Vagina (tissue), 2 donors: ENCODE measurements around the gene PCDH1. TPM values are rescaled to one million over a fixed set of nuclear protein-coding genes. Genes with fewer than 3 reads are reported as not detected.

Source experiments
- DNase-seq, 2 donors: peaks; one replicate each; pipeline ENCODE4 v3.0.0-alpha.2; 2017; ENCODE audit errors: extremely low spot score in 2 of 2
- H3K27ac ChIP-seq: fragments of 200-600 bp; sonication (generic); one replicate; pipeline ENCODE4 v1.5.1; 2019
- H3K27me3 ChIP-seq: fragments of 200-600 bp; sonication (generic); one replicate; pipeline ENCODE4 v1.5.1; 2019
- H3K36me3 ChIP-seq, 2 donors: fragments of 200-600 bp; sonication (generic); one replicate each; pipeline ENCODE4 v1.5.1; 2017 to 2019
- H3K4me1 ChIP-seq: fragments of 200-600 bp; sonication (generic); one replicate; pipeline ENCODE4 v1.5.1; 2019
- H3K4me3 ChIP-seq, 2 donors: fragments of 200-600 bp; sonication (generic); 1 replicate in 1 of 2; 2 replicates in 1 of 2; pipeline ENCODE4 v1.5.1; 2016 to 2019
- H3K9me3 ChIP-seq: fragments of 200-600 bp; sonication (generic); one replicate; pipeline ENCODE4 v1.5.1; 2019
- CTCF ChIP-seq, 3 experiments: fragments of 450-650 bp in 2 of 3; fragments of 200-600 bp in 1 of 3; sonication (generic) in 1 of 3; IDR thresholded peaks; one replicate each; pipeline ENCODE4 v1.5.1; 2017 to 2019; ENCODE audit warnings: antibody characterized with exemption in 3 of 3, mild to moderate bottlenecking in 2 of 3, moderate library complexity in 2 of 3
- POLR2A ChIP-seq, 2 donors: fragments of 450-650 bp; IDR thresholded peaks; one replicate each; pipeline ENCODE4 v1.6.1; 2017; ENCODE audit warnings: antibody characterized with exemption in 2 of 2, mild to moderate bottlenecking in 2 of 2, moderate library complexity in 2 of 2
- POLR2AphosphoS5 ChIP-seq, 2 donors: sonication (generic); formaldehyde crosslinking; IDR thresholded peaks; one replicate each; pipeline ENCODE4 v1.9.0; 2017; ENCODE audit warnings: antibody characterized with exemption in 2 of 2, mild to moderate bottlenecking in 2 of 2, low read depth in 1 of 2; ENCODE audit not compliant: insufficient read depth in 1 of 2
- intact Hi-C: fragments of 100-400 bp; cut with DNase I; formaldehyde crosslinking; loops from one replicate; pipeline ENCODE4 v1.15.1; 2023
- total RNA-seq: library from RNA; depleted of rRNA; stranded (reverse); fragments of >200 nt; gene quantifications from one replicate; pipeline ENCODE4 v1.2.3, GENCODE V29; 2016

Gene PCDH1
- total RNA-seq, 1 donor from 2014 or later = 38.8 TPM

GRCh38 chr5:141834331-141834730, 43.9 kb downstream of the PCDH1 start:
- no peaks in the 10 kb centered on the region for H3K36me3 ChIP-seq
- no peak overlapping the region for H3K4me3 ChIP-seq
- H3K4me1 ChIP-seq = no peaks in the 10 kb centered on the region
- intact Hi-C loops = no loop called here
- H3K9me3 ChIP-seq = no peaks in the 10 kb centered on the region
- no peak overlapping the region for H3K27ac ChIP-seq
- no peaks in the 10 kb centered on the region for H3K27me3 ChIP-seq
- TF ChIP-seq POLR2AphosphoS5 (IDR thresholded peaks at IDR 0.05; ENCODE audit: insufficient read depth in 1 of 2, low read depth in 1 of 2) = no peak
- TF ChIP-seq POLR2A (IDR thresholded peaks at IDR 0.05) = no peak
- no peak for TF ChIP-seq CTCF (IDR thresholded peaks at IDR 0.05)
- no peak for DNase-seq

DNA sequence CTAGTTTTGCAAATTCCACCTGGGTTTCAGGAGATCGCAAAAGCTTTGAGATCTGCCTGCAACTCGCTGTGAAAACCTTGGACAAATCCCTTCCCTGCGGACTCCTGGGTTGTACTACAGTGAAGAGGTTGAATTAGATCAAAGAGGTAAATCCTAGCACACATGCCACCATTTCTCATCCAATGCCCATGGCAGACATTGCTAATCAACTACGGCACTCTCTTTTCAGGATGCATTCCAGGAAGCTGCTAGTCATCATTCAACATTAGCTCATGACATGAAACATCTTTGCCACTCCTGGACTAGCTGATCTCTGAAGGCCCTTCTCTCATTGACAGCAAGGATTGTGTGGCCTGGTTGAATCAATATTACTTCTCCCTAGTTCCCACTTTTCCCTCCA, 46.1 kb downstream of the PCDH1 start:
- Histone ChIP-seq H3K36me3 (no peaks in the 10 kb centered on the region), H3K9me3 (no peaks in the 10 kb centered on the region), H3K27ac (no peak overlapping the region), H3K27me3 (no peaks in the 10 kb centered on the region), H3K4me1 (no peaks in the 10 kb centered on the region), H3K4me3 (no peak overlapping the region)
- TF ChIP-seq CTCF (IDR thresholded peaks at IDR 0.05) (no peak), POLR2A (IDR thresholded peaks at IDR 0.05) (no peak), POLR2AphosphoS5 (IDR thresholded peaks at IDR 0.05; ENCODE audit: insufficient read depth in 1 of 2, low read depth in 1 of 2) (no peak)
- intact Hi-C loops = no loop called here
- DNase-seq = no peak

DNA sequence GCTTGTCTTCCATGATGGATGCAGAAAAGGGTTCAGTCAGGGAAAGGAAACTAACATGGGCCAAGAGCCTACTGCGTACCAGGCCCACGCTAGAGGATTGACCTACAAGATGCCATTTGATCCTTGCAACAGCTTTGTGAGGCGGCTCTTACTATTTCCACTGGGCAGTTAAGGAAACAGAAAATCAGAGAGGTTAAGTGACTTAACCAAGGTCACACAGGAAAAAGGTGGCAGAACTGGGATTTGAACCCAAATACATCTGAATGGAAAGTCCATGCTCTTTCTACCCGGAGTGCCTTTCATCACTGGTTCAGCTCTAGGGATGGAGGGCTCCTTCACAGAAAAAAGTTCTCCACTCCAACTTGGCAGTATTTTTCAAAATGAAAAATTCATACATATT, 50.0 kb downstream of the PCDH1 start:
- intact Hi-C loops = no loop called here

DNA sequence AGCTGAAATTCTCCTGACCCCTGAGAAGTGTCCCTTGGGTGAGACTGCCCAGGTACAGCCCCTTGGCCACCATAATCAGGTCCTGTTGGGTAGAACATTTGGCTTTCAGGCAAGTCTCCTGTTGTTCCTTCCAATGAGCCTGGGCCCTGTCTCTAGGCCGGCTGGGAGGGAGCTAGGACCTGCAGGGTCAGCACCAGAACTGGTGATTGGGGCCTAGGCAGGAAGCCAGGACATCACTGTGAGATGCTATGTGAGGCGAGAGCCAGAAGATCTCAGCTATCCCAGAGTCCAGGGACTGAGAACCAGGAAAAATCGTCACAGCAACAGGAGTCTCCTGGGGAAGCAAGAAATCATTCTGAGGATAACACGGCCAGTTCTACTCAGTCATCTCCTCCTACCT, 51.5 kb downstream of the PCDH1 start:
- TF ChIP-seq CTCF (IDR thresholded peaks at IDR 0.05) = no peak
- no peak for TF ChIP-seq POLR2AphosphoS5 (IDR thresholded peaks at IDR 0.05; ENCODE audit: insufficient read depth in 1 of 2, low read depth in 1 of 2)
- TF ChIP-seq POLR2A (IDR thresholded peaks at IDR 0.05) = no peak
- Histone ChIP-seq H3K36me3 (no peaks in the 10 kb centered on the region), H3K27me3 (no peaks in the 10 kb centered on the region), H3K4me1 (peaks cover 6% of the 10 kb centered on the region), H3K9me3 (no peaks in the 10 kb centered on the region), H3K27ac (peak overlapping the region; percentile 39), H3K4me3 (no peak overlapping the region)
- DNase-seq = no peak
- intact Hi-C loops = no loop called here

More for the DNA sequence above, 50.0 kb downstream of the PCDH1 start:
- no peaks in the 10 kb centered on the region for H3K36me3 ChIP-seq
- no peaks in the 10 kb centered on the region for H3K27me3 ChIP-seq
- DNase-seq = no peak
- no peak for TF ChIP-seq POLR2AphosphoS5 (IDR thresholded peaks at IDR 0.05; ENCODE audit: insufficient read depth in 1 of 2, low read depth in 1 of 2)
- no peak overlapping the region for H3K4me3 ChIP-seq
- H3K4me1 ChIP-seq = peaks cover 6% of the 10 kb centered on the region
- no peaks in the 10 kb centered on the region for H3K9me3 ChIP-seq
- no peak overlapping the region for H3K27ac ChIP-seq

DNA sequence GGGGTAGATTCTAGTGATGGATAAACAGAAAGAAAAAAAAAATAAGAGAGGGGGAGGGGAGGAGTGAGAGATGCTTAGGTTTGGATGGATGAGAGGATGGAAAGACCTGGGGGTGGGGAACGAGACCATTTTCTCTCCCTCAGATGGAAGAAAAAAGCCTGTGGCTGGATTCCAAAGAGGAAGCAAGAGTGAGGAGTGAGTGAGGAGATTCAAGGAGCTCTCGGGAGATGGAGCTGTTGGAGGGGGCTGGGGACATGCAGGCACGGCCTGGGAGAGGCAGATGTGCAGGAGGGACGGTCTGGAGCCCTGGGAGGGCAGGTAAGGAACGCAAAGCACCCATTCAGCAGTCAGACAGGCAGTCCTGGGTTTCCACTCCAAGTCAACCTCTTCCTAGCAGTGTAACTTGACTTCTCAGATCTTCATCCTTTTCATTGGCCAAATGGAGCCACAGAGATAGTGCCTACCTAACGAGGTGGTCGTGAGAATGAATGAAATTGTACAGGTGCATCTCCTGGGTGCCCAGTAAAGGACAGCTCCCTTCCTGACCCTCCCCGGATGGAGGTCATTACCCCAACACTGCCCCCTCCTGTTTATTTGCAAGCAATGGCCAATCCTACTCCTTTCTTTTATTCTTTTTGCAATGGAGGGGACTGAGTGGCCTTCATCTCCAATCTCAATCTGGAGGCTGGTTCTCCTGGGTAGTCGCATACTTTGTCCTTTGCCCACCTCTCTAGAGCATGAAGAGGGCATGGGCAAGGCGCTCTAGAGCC, 52.2 kb downstream of the PCDH1 start:
- Histone ChIP-seq H3K9me3 (no peaks in the 10 kb centered on the region), H3K27ac (peak overlapping the region; percentile 39), H3K4me3 (no peak overlapping the region), H3K27me3 (no peaks in the 10 kb centered on the region), H3K36me3 (no peaks in the 10 kb centered on the region), H3K4me1 (peaks cover 6% of the 10 kb centered on the region)
- DNase-seq = no peak
- intact Hi-C loops = no loop called here
- TF ChIP-seq CTCF (IDR thresholded peaks at IDR 0.05) (no peak), POLR2AphosphoS5 (IDR thresholded peaks at IDR 0.05; ENCODE audit: insufficient read depth in 1 of 2, low read depth in 1 of 2) (no peak), POLR2A (IDR thresholded peaks at IDR 0.05) (no peak)
